Memory B cell (primary cell): ENCODE data around the gene ZNF75A.

Experiments
- ATAC-seq: fragments of 150-1000 bp; cut with Tn5 transposase; 2 replicates; pipeline ENCODE4 v1.10.0; 2021; ENCODE audit warnings: low read depth, mild to moderate bottlenecking, moderate library complexity
- DNase-seq, 2 donors: peaks; one replicate each; pipeline ENCODE4 v3.0.0; 2022; ENCODE audit warnings: low spot score in 2 of 2
- H3K27ac Mint-ChIP-seq: one replicate; pipeline ENCODE4 v1.8.0; 2022; ENCODE audit warnings: mild to moderate bottlenecking, moderate library complexity, mixed read lengths
- H3K27me3 Mint-ChIP-seq: one replicate; pipeline ENCODE4 v1.8.0; 2022; ENCODE audit warnings: mixed read lengths
- H3K36me3 Mint-ChIP-seq: one replicate; pipeline ENCODE4 v1.8.0; 2022; ENCODE audit warnings: mild to moderate bottlenecking, mixed read lengths
- H3K4me1 Mint-ChIP-seq: one replicate; pipeline ENCODE4 v1.8.0; 2022; ENCODE audit warnings: mixed read lengths
- H3K4me3 Mint-ChIP-seq: one replicate; pipeline ENCODE4 v1.8.0; 2022; ENCODE audit warnings: mild to moderate bottlenecking, moderate library complexity, mixed read lengths
- H3K9me3 Mint-ChIP-seq: one replicate; pipeline ENCODE4 v1.8.0; 2022; ENCODE audit warnings: mixed read lengths

ZNF75A gene

GRCh38 chr16:3321816-3322215 is 16.5 kb downstream of the ZNF75A start:
- Mint-ChIP-seq H3K36me3 (peaks cover 22% of the 10 kb centered on the region), H3K4me3 (no peak overlapping the region), H3K27me3 (no peaks in the 10 kb centered on the region), H3K27ac (no peak overlapping the region), H3K4me1 (no peaks in the 10 kb centered on the region), H3K9me3 (peaks cover 12% of the 10 kb centered on the region)
- no peak for DNase-seq
- ATAC-seq = no peak

- Mint-ChIP-seq H3K36me3 (peaks cover 17% of the 10 kb centered on the region), H3K27ac (no peak overlapping the region), H3K27me3 (no peaks in the 10 kb centered on the region), H3K9me3 (peaks cover 15% of the 10 kb centered on the region), H3K4me1 (no peaks in the 10 kb centered on the region), H3K4me3 (no peak overlapping the region)
- no peak for DNase-seq
- ATAC-seq = no peak
Observed at GRCh38 chr16:3327514-3327913, 22.2 kb downstream of the ZNF75A start.

GRCh38 chr16:3328104-3328503 is 22.8 kb downstream of the ZNF75A start:
- Mint-ChIP-seq H3K4me3 (no peak overlapping the region), H3K4me1 (no peaks in the 10 kb centered on the region), H3K27me3 (no peaks in the 10 kb centered on the region), H3K36me3 (peaks cover 19% of the 10 kb centered on the region), H3K9me3 (peaks cover 15% of the 10 kb centered on the region), H3K27ac (no peak overlapping the region)
- DNase-seq (no peak), ATAC-seq (no peak)

- DNase-seq (no peak), ATAC-seq (no peak)
- Mint-ChIP-seq H3K36me3 (peaks cover 21% of the 10 kb centered on the region), H3K27me3 (no peaks in the 10 kb centered on the region), H3K9me3 (peaks cover 15% of the 10 kb centered on the region), H3K27ac (no peak overlapping the region), H3K4me1 (no peaks in the 10 kb centered on the region), H3K4me3 (no peak overlapping the region)
Observed at GRCh38 chr16:3328643-3329042, 23.3 kb downstream of the ZNF75A start.

- peaks cover 5% of the 10 kb centered on the region for H3K36me3 Mint-ChIP-seq
- no peak for DNase-seq
- H3K9me3 Mint-ChIP-seq = peaks cover 3% of the 10 kb centered on the region
- H3K4me1 Mint-ChIP-seq = no peaks in the 10 kb centered on the region
- H3K27me3 Mint-ChIP-seq = no peaks in the 10 kb centered on the region
- H3K4me3 Mint-ChIP-seq = no peak overlapping the region
- no peak overlapping the region for H3K27ac Mint-ChIP-seq
- ATAC-seq = no peak
Observed at GRCh38 chr16:3346041-3346440, 40.7 kb downstream of the ZNF75A start.

GRCh38 chr16:3347586-3347985 is 42.3 kb downstream of the ZNF75A start:
- Mint-ChIP-seq H3K27ac (no peak overlapping the region), H3K9me3 (peaks cover 3% of the 10 kb centered on the region), H3K27me3 (no peaks in the 10 kb centered on the region), H3K4me1 (no peaks in the 10 kb centered on the region), H3K4me3 (no peak overlapping the region), H3K36me3 (peaks cover 5% of the 10 kb centered on the region)
- DNase-seq (no peak), ATAC-seq (no peak)

GRCh38 chr16:3348547-3349167 is 43.4 kb downstream of the ZNF75A start:
- Mint-ChIP-seq H3K36me3 (peaks cover 7% of the 10 kb centered on the region), H3K4me3 (no peak overlapping the region), H3K27me3 (no peaks in the 10 kb centered on the region), H3K4me1 (no peaks in the 10 kb centered on the region), H3K9me3 (peaks cover 4% of the 10 kb centered on the region), H3K27ac (no peak overlapping the region)
- DNase-seq (no peak), ATAC-seq (no peak)

- Mint-ChIP-seq H3K27ac (no peak overlapping the region), H3K27me3 (no peaks in the 10 kb centered on the region), H3K4me3 (no peak overlapping the region), H3K4me1 (no peaks in the 10 kb centered on the region), H3K36me3 (peaks cover 8% of the 10 kb centered on the region), H3K9me3 (peaks cover 5% of the 10 kb centered on the region)
- ATAC-seq = no peak
- no peak for DNase-seq
Observed at GRCh38 chr16:3349175-3349574, 43.9 kb downstream of the ZNF75A start.

- Mint-ChIP-seq H3K27me3 (peaks cover 11% of the 10 kb centered on the region), H3K9me3 (peaks cover 4% of the 10 kb centered on the region), H3K36me3 (peaks cover 17% of the 10 kb centered on the region), H3K4me3 (no peak within 1 kb of the TSS), H3K27ac (no peak within 1 kb of the TSS), H3K4me1 (no peaks in the 10 kb centered on the region)
- DNase-seq (no peak), ATAC-seq (no peak)
Observed at GRCh38 chr16:3355589-3355988, 50.3 kb downstream of the ZNF75A start, which contains the start of gene OR2C1. Gene OR2C1, plus strand, starts transcription at chr16:3355889. Its CDS starts 52 bp downstream, at chr16:3355941.

GRCh38 chr16:3356118-3356517 is 50.8 kb downstream of the ZNF75A start:
- H3K4me1 Mint-ChIP-seq = no peaks in the 10 kb centered on the region
- peaks cover 6% of the 10 kb centered on the region for H3K9me3 Mint-ChIP-seq
- peaks cover 19% of the 10 kb centered on the region for H3K36me3 Mint-ChIP-seq
- H3K27ac Mint-ChIP-seq = no peak overlapping the region
- H3K4me3 Mint-ChIP-seq = no peak overlapping the region
- peaks cover 14% of the 10 kb centered on the region for H3K27me3 Mint-ChIP-seq
- no peak for ATAC-seq
- DNase-seq = no peak

- H3K4me3 Mint-ChIP-seq = no peak overlapping the region
- no peak overlapping the region for H3K27ac Mint-ChIP-seq
- no peak for DNase-seq
- no peak for ATAC-seq
- peaks cover 14% of the 10 kb centered on the region for H3K27me3 Mint-ChIP-seq
- no peaks in the 10 kb centered on the region for H3K4me1 Mint-ChIP-seq
- peaks cover 8% of the 10 kb centered on the region for H3K9me3 Mint-ChIP-seq
- peaks cover 20% of the 10 kb centered on the region for H3K36me3 Mint-ChIP-seq
Observed at GRCh38 chr16:3358871-3359270, 53.6 kb downstream of the ZNF75A start.

- H3K9me3 Mint-ChIP-seq = peaks cover 7% of the 10 kb centered on the region
- no peak for DNase-seq
- no peak overlapping the region for H3K4me3 Mint-ChIP-seq
Observed at GRCh38 chr16:3362931-3363330, 57.6 kb downstream of the ZNF75A start.

GRCh38 chr16:3363793-3364192 is 58.5 kb downstream of the ZNF75A start:
- DNase-seq (no peak), ATAC-seq (no peak)
- Mint-ChIP-seq H3K27me3 (peaks cover 9% of the 10 kb centered on the region), H3K9me3 (peaks cover 7% of the 10 kb centered on the region), H3K4me3 (no peak overlapping the region), H3K4me1 (no peaks in the 10 kb centered on the region), H3K27ac (no peak overlapping the region), H3K36me3 (peaks cover 8% of the 10 kb centered on the region)

More at GRCh38 chr16:3362931-3363330, 57.6 kb downstream of the ZNF75A start:
- Mint-ChIP-seq H3K27me3 (peaks cover 9% of the 10 kb centered on the region), H3K4me1 (no peaks in the 10 kb centered on the region), H3K36me3 (peaks cover 8% of the 10 kb centered on the region), H3K27ac (no peak overlapping the region)
- no peak for ATAC-seq

GRCh38 chr16:3364774-3365427 is 59.6 kb downstream of the ZNF75A start:
- Mint-ChIP-seq H3K4me1 (no peaks in the 10 kb centered on the region), H3K27ac (peak overlapping the region; percentile 89), H3K4me3 (peak overlapping the region; percentile 82), H3K9me3 (peaks cover 7% of the 10 kb centered on the region), H3K27me3 (peaks cover 9% of the 10 kb centered on the region), H3K36me3 (peaks cover 8% of the 10 kb centered on the region)
- ATAC-seq (peak; percentile 96), DNase-seq (peak; percentile 60 to 76)
